ENCODE measurements around the gene HS6ST2. TPM values are rescaled to one million over a fixed set of nuclear protein-coding genes. Genes with fewer than 3 reads are reported as not detected.

The HS6ST2 gene
- polyA plus RNA-seq, 1 donor (not counting 4 experiments of a cell fraction or from before 2014, with no cell fraction given), result 0.43 TPM

- H4K20me1 ChIP-seq (ENCODE audit: control insufficient read depth, extremely low read depth, insufficient read depth, low read length), result no peaks in the 10 kb centered on the region
- no peak overlapping the region for H3K4me2 ChIP-seq (ENCODE audit: control insufficient read depth, extremely low read depth, insufficient read depth, low read depth, low read length)
- H2AFZ ChIP-seq (ENCODE audit: control insufficient read depth, low read length), result no peak overlapping the region
- H3K36me3 ChIP-seq (ENCODE audit: control insufficient read depth in 2 of 2, extremely low read depth in 1 of 2, insufficient read depth in 2 of 2, low read length in 2 of 2), result no peaks in the 10 kb centered on the region
- TF ChIP-seq CTCF (optimal IDR thresholded peaks at IDR 0.05 in 1 of 3, IDR thresholded peaks at IDR 0.05 in 1 of 3, conservative IDR thresholded peaks at IDR 0.05 in 1 of 3; ENCODE audit: extremely low read depth in 1 of 3, insufficient read depth in 2 of 3, low read length in 3 of 3) (no peak), EZH2 (IDR thresholded peaks at IDR 0.05; ENCODE audit: low read length) (no peak)
- H3K9me1 ChIP-seq (ENCODE audit: control insufficient read depth, extremely low read depth, insufficient read depth, low read length), result no peaks in the 10 kb centered on the region
- H3K27me3 ChIP-seq (ENCODE audit: control insufficient read depth, extremely low read depth, insufficient read depth, low read length), result no peaks in the 10 kb centered on the region
- no peaks in the 10 kb centered on the region for H3K79me2 ChIP-seq (ENCODE audit: control insufficient read depth, insufficient read depth, low read length)
- no peak overlapping the region for H3K27ac ChIP-seq (ENCODE audit: control insufficient read depth, insufficient read depth, low read length)
- DNase-seq (ENCODE audit: low read depth, low spot score), result no peak
- no peaks in the 10 kb centered on the region for H3K9me3 ChIP-seq (ENCODE audit: control insufficient read depth, low read depth, low read length)
- no peak for FAIRE-seq
- H3K4me3 ChIP-seq (ENCODE audit: control insufficient read depth in 2 of 3, extremely low read depth in 1 of 3, insufficient read depth in 2 of 3, low read depth in 1 of 3, low read length in 3 of 3), result no peak overlapping the region
- dilution Hi-C loops (cut with MboI; ENCODE audit: extremely low pct_ligation_motif_present, low sequenced_read_pairs), result no loop called here
- H3K9ac ChIP-seq (ENCODE audit: control insufficient read depth, extremely low read depth, insufficient read depth, low read length), result no peak overlapping the region
- H3K4me1 ChIP-seq (ENCODE audit: control insufficient read depth, extremely low read depth, insufficient read depth, low read length), result peaks cover 6% of the 10 kb centered on the region
Observed at GRCh38 chrX:132618810-132619209, 339.6 kb downstream of the HS6ST2 start.

- Histone ChIP-seq H2AFZ (ENCODE audit: control insufficient read depth, low read length) (no peak overlapping the region), H3K27me3 (ENCODE audit: control insufficient read depth, extremely low read depth, insufficient read depth, low read length) (no peaks in the 10 kb centered on the region), H3K9me3 (ENCODE audit: control insufficient read depth, low read depth, low read length) (no peaks in the 10 kb centered on the region), H3K27ac (ENCODE audit: control insufficient read depth, insufficient read depth, low read length) (no peak overlapping the region), H3K4me2 (ENCODE audit: control insufficient read depth, extremely low read depth, insufficient read depth, low read depth, low read length) (no peak overlapping the region), H3K9me1 (ENCODE audit: control insufficient read depth, extremely low read depth, insufficient read depth, low read length) (no peaks in the 10 kb centered on the region), H3K9ac (ENCODE audit: control insufficient read depth, extremely low read depth, insufficient read depth, low read length) (no peak overlapping the region), H3K36me3 (ENCODE audit: control insufficient read depth in 2 of 2, extremely low read depth in 1 of 2, insufficient read depth in 2 of 2, low read length in 2 of 2) (no peaks in the 10 kb centered on the region), H3K4me3 (ENCODE audit: control insufficient read depth in 2 of 3, extremely low read depth in 1 of 3, insufficient read depth in 2 of 3, low read depth in 1 of 3, low read length in 3 of 3) (no peak overlapping the region), H4K20me1 (ENCODE audit: control insufficient read depth, extremely low read depth, insufficient read depth, low read length) (no peaks in the 10 kb centered on the region), H3K4me1 (ENCODE audit: control insufficient read depth, extremely low read depth, insufficient read depth, low read length) (no peaks in the 10 kb centered on the region), H3K79me2 (ENCODE audit: control insufficient read depth, insufficient read depth, low read length) (no peaks in the 10 kb centered on the region)
- dilution Hi-C loops (cut with MboI; ENCODE audit: extremely low pct_ligation_motif_present, low sequenced_read_pairs), result no loop called here
- peak; percentile 46 to 59 (median 53) for TF ChIP-seq CTCF (optimal IDR thresholded peaks at IDR 0.05 in 1 of 3, IDR thresholded peaks at IDR 0.05 in 1 of 3, conservative IDR thresholded peaks at IDR 0.05 in 1 of 3; ENCODE audit: extremely low read depth in 1 of 3, insufficient read depth in 2 of 3, low read length in 3 of 3)
- TF ChIP-seq EZH2 (IDR thresholded peaks at IDR 0.05; ENCODE audit: low read length), result no peak
- no peak for FAIRE-seq
- DNase-seq (ENCODE audit: low read depth, low spot score), result no peak
Observed at GRCh38 chrX:132615391-132616131, 342.9 kb downstream of the HS6ST2 start.
